ENCODE measurements around the gene WDR33.

Gene WDR33

DNA sequence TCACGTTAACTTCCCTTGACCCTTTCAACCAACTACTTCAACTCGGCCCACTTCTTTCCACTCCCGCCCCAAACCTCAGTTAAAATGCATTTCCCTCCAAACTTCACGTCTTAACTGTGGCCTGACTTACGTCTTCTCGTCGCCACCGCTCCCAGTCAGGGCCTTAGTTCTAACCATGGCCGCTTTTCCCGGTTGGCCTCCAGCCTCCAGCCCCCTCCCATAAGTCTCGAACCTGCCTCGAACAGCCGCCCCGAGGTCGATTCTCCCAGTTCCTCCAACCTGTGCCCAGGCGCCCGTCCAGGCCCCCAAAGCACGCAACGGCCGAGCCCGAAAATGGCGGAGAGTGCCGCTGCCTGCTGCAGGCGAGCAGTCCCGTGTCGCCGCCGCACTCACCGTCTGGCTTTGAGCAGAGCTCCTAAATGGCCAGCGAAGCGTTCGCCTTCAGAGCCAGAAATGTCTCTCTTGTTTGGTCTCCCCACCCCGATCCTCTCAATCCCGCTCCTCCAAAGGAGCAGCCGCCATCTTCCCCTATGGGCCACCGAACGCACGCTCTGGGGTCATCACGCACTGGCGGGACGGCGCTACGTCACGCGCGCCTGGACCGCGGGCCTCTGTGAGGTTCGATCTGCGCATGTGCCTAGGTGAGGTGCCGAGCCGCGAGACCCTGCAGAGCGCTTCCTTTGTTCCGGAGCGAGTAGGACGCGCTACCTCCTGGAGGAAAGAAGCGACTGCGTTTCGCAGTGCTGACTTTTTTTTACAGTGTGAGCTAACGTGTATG lies at the start of gene WDR33:
Gene WDR33 (minus strand): TSS at position 553 of the 778 bp plus-strand sequence. CDS start 40,190 bp downstream, outside the sequence.
- Histone ChIP-seq H3K27me3 (replicated peaks; ENCODE audit: insufficient read depth, low read length) (no peaks in the 10 kb centered on the region), H3K9me3 (replicated peaks; ENCODE audit: insufficient read depth, low read length) (no peaks in the 10 kb centered on the region), H3K4me1 (ENCODE audit: low read length) (peaks cover 31% of the 10 kb centered on the region), H3K4me3 (ENCODE audit: low read length) (peak within 1 kb of the TSS; percentile 77), H3F3A (ENCODE audit: insufficient read depth, low read length) (peaks cover 31% of the 10 kb centered on the region), H2AFZ (ENCODE audit: low read length) (peak within 1 kb of the TSS; percentile 85), H3K27ac (ENCODE audit: low read length) (peak within 1 kb of the TSS; percentile 96), H3K9me2 (replicated peaks; ENCODE audit: insufficient read depth, low read length) (no peaks in the 10 kb centered on the region), H4K20me1 (ENCODE audit: insufficient read depth, low read length) (peaks cover 24% of the 10 kb centered on the region; the same call in 1 of the 2 replicates), H3K79me2 (ENCODE audit: low read length) (peaks cover 58% of the 10 kb centered on the region), H3K9ac (ENCODE audit: low read length) (peak within 1 kb of the TSS; percentile 97), H3K4me2 (ENCODE audit: low read depth, low read length) (peak within 1 kb of the TSS; percentile 76), H3K36me3 (replicated peaks; ENCODE audit: insufficient read depth, low read length) (no peaks in the 10 kb centered on the region)
- peak; percentile 98 for DNase-seq
- no peak for TF ChIP-seq EZH2phosphoT487 (IDR thresholded peaks at IDR 0.05; ENCODE audit: low read length)
- TF ChIP-seq, protein P1, sequence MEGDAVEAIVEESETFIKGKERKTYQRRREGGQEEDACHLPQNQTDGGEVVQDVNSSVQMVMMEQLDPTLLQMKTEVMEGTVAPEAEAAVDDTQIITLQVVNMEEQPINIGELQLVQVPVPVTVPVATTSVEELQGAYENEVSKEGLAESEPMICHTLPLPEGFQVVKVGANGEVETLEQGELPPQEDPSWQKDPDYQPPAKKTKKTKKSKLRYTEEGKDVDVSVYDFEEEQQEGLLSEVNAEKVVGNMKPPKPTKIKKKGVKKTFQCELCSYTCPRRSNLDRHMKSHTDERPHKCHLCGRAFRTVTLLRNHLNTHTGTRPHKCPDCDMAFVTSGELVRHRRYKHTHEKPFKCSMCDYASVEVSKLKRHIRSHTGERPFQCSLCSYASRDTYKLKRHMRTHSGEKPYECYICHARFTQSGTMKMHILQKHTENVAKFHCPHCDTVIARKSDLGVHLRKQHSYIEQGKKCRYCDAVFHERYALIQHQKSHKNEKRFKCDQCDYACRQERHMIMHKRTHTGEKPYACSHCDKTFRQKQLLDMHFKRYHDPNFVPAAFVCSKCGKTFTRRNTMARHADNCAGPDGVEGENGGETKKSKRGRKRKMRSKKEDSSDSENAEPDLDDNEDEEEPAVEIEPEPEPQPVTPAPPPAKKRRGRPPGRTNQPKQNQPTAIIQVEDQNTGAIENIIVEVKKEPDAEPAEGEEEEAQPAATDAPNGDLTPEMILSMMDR (IDR thresholded peaks at IDR 0.05; ENCODE audit: low read length) = peak; percentile 39

DNA sequence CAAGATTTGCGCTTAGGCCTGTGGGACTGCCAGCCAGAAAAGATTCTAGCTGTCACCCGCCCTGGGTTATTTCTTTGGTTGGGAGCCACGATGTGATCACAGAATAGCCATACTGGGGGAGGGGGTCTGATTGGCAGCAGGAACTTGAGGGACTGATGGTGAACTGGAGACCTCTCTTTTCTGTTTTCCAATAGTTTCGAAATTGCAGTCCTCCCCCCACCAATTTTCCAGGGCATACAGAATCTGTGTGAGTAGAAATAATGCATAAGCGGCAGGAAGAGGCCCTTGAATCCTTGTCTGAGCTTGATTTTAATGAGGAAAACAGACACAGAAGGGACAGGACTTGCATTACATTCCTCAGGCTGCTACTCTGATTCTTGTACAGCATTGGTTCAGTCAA lies 49.2 kb upstream of the WDR33 start:
- H3K36me3 ChIP-seq (replicated peaks; ENCODE audit: insufficient read depth, low read length) = peaks cover 3% of the 10 kb centered on the region; the same call in 1 of the 2 replicates
- H3K9me2 ChIP-seq (replicated peaks; ENCODE audit: insufficient read depth, low read length) = no peaks in the 10 kb centered on the region
- no peaks in the 10 kb centered on the region for H3K27me3 ChIP-seq (replicated peaks; ENCODE audit: insufficient read depth, low read length)
- H2AFZ ChIP-seq (ENCODE audit: low read length) = no peak overlapping the region
- H3K4me2 ChIP-seq (ENCODE audit: low read depth, low read length) = no peak overlapping the region
- no peak overlapping the region for H3K9ac ChIP-seq (ENCODE audit: low read length)
- peaks cover 28% of the 10 kb centered on the region for H3K79me2 ChIP-seq (ENCODE audit: low read length)
- H3K4me3 ChIP-seq (ENCODE audit: low read length) = no peak overlapping the region
- no peak overlapping the region for H3K27ac ChIP-seq (ENCODE audit: low read length)
- H3K9me3 ChIP-seq (replicated peaks; ENCODE audit: insufficient read depth, low read length) = no peaks in the 10 kb centered on the region
- no peaks in the 10 kb centered on the region for H4K20me1 ChIP-seq (ENCODE audit: insufficient read depth, low read length)
- TF ChIP-seq EZH2 (optimal IDR thresholded peaks at IDR 0.05; ENCODE audit: low read depth, low read length) (no peak), EZH2phosphoT487 (IDR thresholded peaks at IDR 0.05; ENCODE audit: low read length) (no peak)
- TF ChIP-seq, protein P1 (IDR thresholded peaks at IDR 0.05; ENCODE audit: low read length) = no peak
- no peak for DNase-seq
- no peaks in the 10 kb centered on the region for H3K4me1 ChIP-seq (ENCODE audit: low read length)
- H3F3A ChIP-seq (ENCODE audit: insufficient read depth, low read length) = peaks cover 11% of the 10 kb centered on the region; the same call in 1 of the 2 replicates

DNA sequence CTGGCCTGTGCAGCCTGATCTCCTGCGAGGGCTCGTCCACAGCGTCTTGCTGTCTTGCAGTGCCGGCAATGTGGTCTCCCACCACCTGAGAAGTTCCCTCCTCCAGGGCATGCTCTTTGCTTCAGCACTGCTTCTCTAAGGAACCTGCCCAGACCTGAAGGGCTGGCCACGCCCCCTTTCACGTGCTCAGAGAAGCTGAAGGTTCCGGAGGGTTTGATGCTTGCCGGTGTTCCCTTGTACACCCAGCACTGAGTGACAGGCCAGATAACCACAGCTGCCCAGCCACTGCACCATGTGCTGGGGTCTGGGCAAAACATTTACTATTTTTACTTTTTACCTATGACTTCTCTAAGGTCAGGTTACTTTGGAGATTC lies 48.7 kb upstream of the WDR33 start:
- no peak for TF ChIP-seq EZH2 (optimal IDR thresholded peaks at IDR 0.05; ENCODE audit: low read depth, low read length)
- no peak for TF ChIP-seq EZH2phosphoT487 (IDR thresholded peaks at IDR 0.05; ENCODE audit: low read length)
- TF ChIP-seq, protein P1 (IDR thresholded peaks at IDR 0.05; ENCODE audit: low read length) = no peak
- Histone ChIP-seq H4K20me1 (ENCODE audit: insufficient read depth, low read length) (no peaks in the 10 kb centered on the region), H3K4me1 (ENCODE audit: low read length) (no peaks in the 10 kb centered on the region), H3K79me2 (ENCODE audit: low read length) (peaks cover 32% of the 10 kb centered on the region), H3K27ac (ENCODE audit: low read length) (no peak overlapping the region), H3K9me3 (replicated peaks; ENCODE audit: insufficient read depth, low read length) (no peaks in the 10 kb centered on the region), H3F3A (ENCODE audit: insufficient read depth, low read length) (peaks cover 11% of the 10 kb centered on the region; the same call in 1 of the 2 replicates), H3K4me3 (ENCODE audit: low read length) (no peak overlapping the region), H3K4me2 (ENCODE audit: low read depth, low read length) (no peak overlapping the region), H3K27me3 (replicated peaks; ENCODE audit: insufficient read depth, low read length) (no peaks in the 10 kb centered on the region), H2AFZ (ENCODE audit: low read length) (no peak overlapping the region), H3K9me2 (replicated peaks; ENCODE audit: insufficient read depth, low read length) (no peaks in the 10 kb centered on the region), H3K9ac (ENCODE audit: low read length) (no peak overlapping the region), H3K36me3 (replicated peaks; ENCODE audit: insufficient read depth, low read length) (peaks cover 3% of the 10 kb centered on the region; the same call in 1 of the 2 replicates)
- DNase-seq = peak; percentile 63
